ENCODE measurements around the gene SFTPA1.

DNA sequence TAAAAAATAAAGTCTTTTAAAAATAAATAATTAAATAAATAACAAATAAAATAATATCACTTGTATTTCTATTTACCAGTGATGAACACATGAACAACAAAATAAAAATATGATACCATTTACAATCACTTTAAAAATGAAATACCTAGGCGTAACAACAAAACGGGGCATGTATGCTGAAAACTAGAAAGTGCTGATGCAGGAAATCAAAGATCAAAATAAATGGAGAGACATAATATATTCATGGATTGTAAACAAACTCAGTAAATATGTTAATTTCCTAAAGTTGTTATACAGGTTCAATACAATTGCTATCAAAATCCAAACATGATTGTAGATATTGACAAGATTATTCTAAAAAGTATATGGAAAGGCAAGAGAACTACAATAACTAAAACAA, 31.4 kb upstream of the SFTPA1 start:
- TF ChIP-seq EZH2 (IDR thresholded peaks at IDR 0.05) (no peak), CTCF (IDR thresholded peaks at IDR 0.05) (no peak), EZH2phosphoT487 (IDR thresholded peaks at IDR 0.05) (no peak)

Measured in neural progenitor cell (in vitro differentiated cells).